DOHH2 (cell line): Measurements from ENCODE around the gene TRAF2.

Source experiments
- H3F3A ChIP-seq: fragments of 200-600 bp; sonication (generic), shearing (Covaris generic); 2 replicates; pipeline ENCODE4 v1.6.0; 2016; ENCODE audit warnings: antibody characterized with exemption, mild to moderate bottlenecking; ENCODE audit not compliant: control insufficient read depth, insufficient read depth
- H3K27ac ChIP-seq: fragments of 200-600 bp; sonication (generic); 2 replicates; pipeline ENCODE4 v1.5.1; 2014; ENCODE audit warnings: low read depth, mild to moderate bottlenecking, low read length, moderate library complexity
- H3K27me3 ChIP-seq: fragments of 200-600 bp; sonication (generic); 2 replicates; pipeline ENCODE4 v1.6.1; 2014; ENCODE audit warnings: mild to moderate bottlenecking, low read length, mixed read lengths; ENCODE audit not compliant: control insufficient read depth
- H3K36me3 ChIP-seq: fragments of 200-600 bp; sonication (generic); 2 replicates; pipeline ENCODE4 v1.6.1; 2014; ENCODE audit warnings: mild to moderate bottlenecking, low read length, moderate library complexity, mixed read lengths; ENCODE audit not compliant: control insufficient read depth
- H3K4me1 ChIP-seq: fragments of 200-600 bp; sonication (generic); 2 replicates; pipeline ENCODE4 v1.6.1; 2014; ENCODE audit warnings: mild to moderate bottlenecking, low read length, mixed read lengths; ENCODE audit not compliant: control insufficient read depth
- H3K4me2 ChIP-seq: fragments of 200-600 bp; sonication (generic); 2 replicates; pipeline ENCODE4 v1.6.0; 2014; ENCODE audit warnings: mild to moderate bottlenecking, low read length, moderate library complexity
- H3K4me3 ChIP-seq: fragments of 200-600 bp; sonication (generic); 2 replicates; pipeline ENCODE4 v1.5.1; 2014; ENCODE audit warnings: mild to moderate bottlenecking, low read length, mixed read lengths
- H3K79me2 ChIP-seq: fragments of 200-600 bp; sonication (generic); 2 replicates; pipeline ENCODE4 v1.6.1; 2014; ENCODE audit warnings: mild to moderate bottlenecking, low read length, mixed read lengths; ENCODE audit not compliant: control insufficient read depth
- H3K9me2 ChIP-seq: fragments of 200-600 bp; sonication (generic); replicated peaks from 2 replicates; pipeline ENCODE4 v1.6.1; 2014; ENCODE audit warnings: mild to moderate bottlenecking, low read length, mixed read lengths; ENCODE audit not compliant: control insufficient read depth
- H3K9me3 ChIP-seq: fragments of 200-600 bp; sonication (generic); 2 replicates; pipeline ENCODE4 v1.6.1; 2014; ENCODE audit warnings: antibody characterized with exemption, low read length, mixed read lengths; ENCODE audit not compliant: control insufficient read depth, insufficient read depth
- H4K20me1 ChIP-seq: fragments of 200-600 bp; sonication (generic); 2 replicates; pipeline ENCODE4 v1.6.0; 2014; ENCODE audit warnings: low read depth, mild to moderate bottlenecking, antibody characterized with exemption, low read length, moderate library complexity; ENCODE audit not compliant: control insufficient read depth, insufficient read depth
- EZH2phosphoT487 ChIP-seq: fragments of 200-600 bp; sonication (generic); IDR thresholded peaks from 2 replicates; pipeline ENCODE4 v1.6.1; 2017; ENCODE audit warnings: borderline replicate concordance, mild to moderate bottlenecking, antibody characterized with exemption, low read length, moderate library complexity, mixed read lengths
- TF ChIP-seq, protein P1 (sequence below): fragments of 200-600 bp; sonication (generic); IDR thresholded peaks from one replicate; pipeline ENCODE4 v1.5.1; 2014; ENCODE audit warnings: antibody characterized with exemption, mild to moderate bottlenecking, low read depth, low read length; ENCODE audit not compliant: poor library complexity, severe bottlenecking

Gene TRAF2

DNA sequence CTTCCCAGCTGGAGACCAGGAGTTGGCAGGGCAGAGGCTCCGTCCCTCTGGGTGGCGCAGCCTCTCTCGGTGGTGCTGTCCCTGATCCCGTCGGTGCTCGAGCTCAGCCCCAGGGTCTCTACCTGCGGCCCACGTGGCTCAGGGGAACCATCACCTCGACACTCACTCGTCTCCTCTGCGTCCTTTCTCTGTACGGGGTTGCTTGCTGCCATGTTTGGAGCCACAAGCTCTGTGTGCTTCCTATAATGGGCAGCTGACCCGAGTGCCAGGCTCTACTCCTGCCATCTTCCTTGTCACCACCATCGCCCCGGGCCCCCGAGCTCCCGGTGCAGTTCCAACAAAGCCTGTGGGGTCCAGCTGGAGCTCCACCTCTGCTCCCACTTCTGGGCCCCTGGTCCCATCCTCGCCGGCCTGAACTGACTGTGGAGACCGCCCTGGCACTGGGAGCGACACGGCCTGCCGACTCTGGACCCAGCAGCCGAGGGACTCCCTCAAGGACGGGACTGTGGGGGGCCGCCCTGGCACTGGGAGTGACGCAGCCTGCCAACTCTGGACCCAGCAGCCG lies 53.2 kb downstream of the TRAF2 start:
- 0 out of 2 replicates have a peak, but pooled peaks cover 3% of the 10 kb centered on the region for H4K20me1 ChIP-seq
- H3F3A ChIP-seq = peaks cover 14% of the 10 kb centered on the region
- TF ChIP-seq EZH2phosphoT487 = no peak
- TF ChIP-seq, protein P1, sequence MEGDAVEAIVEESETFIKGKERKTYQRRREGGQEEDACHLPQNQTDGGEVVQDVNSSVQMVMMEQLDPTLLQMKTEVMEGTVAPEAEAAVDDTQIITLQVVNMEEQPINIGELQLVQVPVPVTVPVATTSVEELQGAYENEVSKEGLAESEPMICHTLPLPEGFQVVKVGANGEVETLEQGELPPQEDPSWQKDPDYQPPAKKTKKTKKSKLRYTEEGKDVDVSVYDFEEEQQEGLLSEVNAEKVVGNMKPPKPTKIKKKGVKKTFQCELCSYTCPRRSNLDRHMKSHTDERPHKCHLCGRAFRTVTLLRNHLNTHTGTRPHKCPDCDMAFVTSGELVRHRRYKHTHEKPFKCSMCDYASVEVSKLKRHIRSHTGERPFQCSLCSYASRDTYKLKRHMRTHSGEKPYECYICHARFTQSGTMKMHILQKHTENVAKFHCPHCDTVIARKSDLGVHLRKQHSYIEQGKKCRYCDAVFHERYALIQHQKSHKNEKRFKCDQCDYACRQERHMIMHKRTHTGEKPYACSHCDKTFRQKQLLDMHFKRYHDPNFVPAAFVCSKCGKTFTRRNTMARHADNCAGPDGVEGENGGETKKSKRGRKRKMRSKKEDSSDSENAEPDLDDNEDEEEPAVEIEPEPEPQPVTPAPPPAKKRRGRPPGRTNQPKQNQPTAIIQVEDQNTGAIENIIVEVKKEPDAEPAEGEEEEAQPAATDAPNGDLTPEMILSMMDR = no peak
- H3K27ac ChIP-seq = no peak overlapping the region
- H3K4me3 ChIP-seq = no peak overlapping the region
- no peaks in the 10 kb centered on the region for H3K27me3 ChIP-seq
- no peak overlapping the region for H3K4me2 ChIP-seq
- no peaks in the 10 kb centered on the region for H3K9me3 ChIP-seq
- H3K79me2 ChIP-seq = peaks cover 31% of the 10 kb centered on the region
- H3K36me3 ChIP-seq = peaks cover 43% of the 10 kb centered on the region
- no peaks in the 10 kb centered on the region for H3K9me2 ChIP-seq
- H3K4me1 ChIP-seq = peaks cover 4% of the 10 kb centered on the region; the same call in 1 of the 2 replicates

DNA sequence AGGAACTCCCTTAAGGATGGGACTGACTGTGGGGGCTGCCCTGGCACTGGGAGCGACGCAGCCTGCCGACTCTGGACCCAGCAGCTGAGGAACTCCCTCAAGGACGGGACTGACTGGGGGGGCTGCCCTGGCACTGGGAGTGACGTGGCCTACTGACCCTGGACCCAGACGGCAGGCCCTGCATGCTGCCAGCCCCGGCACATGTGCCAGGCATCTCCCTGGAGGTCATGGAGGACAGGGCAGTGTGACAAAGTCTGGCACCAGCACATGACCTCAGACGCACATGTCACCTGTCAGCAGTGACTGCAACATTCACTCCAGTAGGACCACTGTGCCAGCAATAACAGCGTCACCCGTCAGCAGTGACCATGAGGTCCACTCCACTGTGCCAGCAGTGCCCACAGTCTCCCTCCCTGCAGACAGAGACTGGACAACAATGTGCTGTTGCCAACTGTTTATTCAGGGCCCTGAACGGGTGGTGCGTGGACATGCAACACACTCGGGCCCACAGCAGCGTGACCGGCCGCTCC lies 53.7 kb downstream of the TRAF2 start:
- Histone ChIP-seq H4K20me1 (0 out of 2 replicates have a peak, but pooled peaks cover 3% of the 10 kb centered on the region), H3K4me3 (no peak overlapping the region), H3K36me3 (peaks cover 42% of the 10 kb centered on the region)

DNA sequence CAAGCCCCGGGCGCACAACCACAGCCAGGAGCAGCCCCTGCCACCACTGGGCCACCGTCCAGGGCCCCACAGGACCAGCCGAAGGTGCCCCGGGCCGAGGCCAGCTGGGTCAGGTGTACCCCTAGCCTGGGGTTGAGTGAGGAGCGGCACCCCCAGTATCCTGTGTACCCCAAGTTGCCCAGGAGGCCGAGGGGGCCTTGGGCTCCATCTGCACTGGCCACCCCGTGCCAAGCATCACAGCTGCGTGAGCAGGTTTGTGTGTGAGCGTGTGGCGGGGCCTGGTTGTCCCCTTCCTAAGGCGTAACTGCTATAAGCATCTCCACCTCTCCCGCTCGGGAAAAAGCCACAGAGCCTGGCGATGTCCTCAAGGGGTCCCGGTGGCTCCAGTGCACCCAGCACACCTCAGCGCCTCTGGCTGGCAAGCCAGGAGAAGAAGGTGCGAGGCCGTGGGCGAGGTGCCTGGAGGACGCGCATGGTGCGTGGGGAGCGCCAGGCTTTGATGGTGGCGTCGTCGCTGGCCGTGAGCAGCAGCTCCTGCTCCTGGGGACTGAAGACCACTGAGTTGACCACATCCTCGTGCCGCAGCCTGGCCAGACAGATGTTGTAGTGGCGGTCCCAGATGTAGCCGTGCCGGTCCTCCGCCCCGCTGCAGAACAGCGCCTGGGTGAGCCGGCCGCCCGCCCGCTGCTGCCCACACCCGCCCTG lies 54.4 kb downstream of the TRAF2 start:
- H3K27ac ChIP-seq = no peak overlapping the region
- H3K4me2 ChIP-seq = no peak overlapping the region
- peaks cover 9% of the 10 kb centered on the region for H3K4me1 ChIP-seq
- H3K4me3 ChIP-seq = no peak overlapping the region
- peaks cover 31% of the 10 kb centered on the region for H3K79me2 ChIP-seq
- 0 out of 2 replicates have a peak, but pooled peaks cover 3% of the 10 kb centered on the region for H4K20me1 ChIP-seq
- H3K27me3 ChIP-seq = no peaks in the 10 kb centered on the region
- TF ChIP-seq EZH2phosphoT487 = no peak
- TF ChIP-seq, protein P1 = no peak
- no peaks in the 10 kb centered on the region for H3K9me2 ChIP-seq
- H3K36me3 ChIP-seq = peaks cover 42% of the 10 kb centered on the region
- H3K9me3 ChIP-seq = no peaks in the 10 kb centered on the region
- H3F3A ChIP-seq = peaks cover 12% of the 10 kb centered on the region

More for the DNA sequence above, 53.7 kb downstream of the TRAF2 start:
- Histone ChIP-seq H3K9me3 (no peaks in the 10 kb centered on the region), H3K79me2 (peaks cover 31% of the 10 kb centered on the region), H3K27me3 (no peaks in the 10 kb centered on the region), H3K4me1 (peaks cover 8% of the 10 kb centered on the region), H3K9me2 (no peaks in the 10 kb centered on the region), H3K27ac (no peak overlapping the region), H3K4me2 (no peak overlapping the region), H3F3A (peaks cover 14% of the 10 kb centered on the region)
- no peak for TF ChIP-seq EZH2phosphoT487
- TF ChIP-seq, protein P1 = no peak
